H1 (cell line): ENCODE measurements around the gene PSMB9. TPM values are rescaled to one million over a fixed set of nuclear protein-coding genes. Genes with fewer than 3 reads are reported as not detected.

Source experiments
- ASH2L ChIP-seq: fragments of 200-600, 300-600 bp; sonication (generic); IDR thresholded peaks from one replicate; pipeline ENCODE4 v1.7.1; 2017; ENCODE audit warnings: low read length
- ATF3 ChIP-seq: IDR thresholded peaks from 2 replicates; pipeline ENCODE4 v1.6.1; 2011; ENCODE audit warnings: low read depth, mild to moderate bottlenecking, low read length; ENCODE audit not compliant: insufficient read depth
- BRCA1 ChIP-seq: IDR thresholded peaks from 2 replicates; pipeline ENCODE4 v1.6.1; 2012; ENCODE audit warnings: low read depth, low read length, improper control_type of control experiment
- CTCF ChIP-seq, 3 experiments: IDR thresholded peaks; 1 replicate in 2 of 3; 2 replicates in 1 of 3; pipeline versions ENCODE4 v1.5.1 to v1.6.1; 2011; ENCODE audit warnings: low read length in 3 of 3, mild to moderate bottlenecking in 3 of 3, inconsistent platforms in 2 of 3, low read depth in 1 of 3, moderate library complexity in 1 of 3; ENCODE audit not compliant: insufficient read depth in 1 of 3; ENCODE audit errors: control extremely low read depth in 1 of 3
- HDAC6 ChIP-seq: IDR thresholded peaks from one replicate; pipeline ENCODE4 v1.7.1; 2012; ENCODE audit warnings: low read depth, mild to moderate bottlenecking, inconsistent platforms, low read length, moderate library complexity
- JUND ChIP-seq: IDR thresholded peaks from 2 replicates; pipeline ENCODE4 v1.6.1; 2011; ENCODE audit warnings: mild to moderate bottlenecking, improper control_type of control experiment, low read length
- SUZ12 ChIP-seq: fragments of 200-600 bp; sonication (generic); IDR thresholded peaks from 2 replicates; pipeline ENCODE4 v1.6.1; 2012; ENCODE audit warnings: mild to moderate bottlenecking, inconsistent platforms, low read length, moderate library complexity, mixed read lengths
- TAF1 ChIP-seq: IDR thresholded peaks from 2 replicates; pipeline ENCODE4 v1.6.1; 2011; ENCODE audit warnings: mild to moderate bottlenecking, low read depth, low read length
- polyA plus RNA-seq, 7 experiments: library from polyadenylated mRNA; depleted of rRNA in 3 of 7; stranded (reverse) in 5 of 7; unstranded in 2 of 7; fragments of >200 nt in 5 of 7; fragments of 200-250 nt in 2 of 7; gene quantifications; 1 replicate in 5 of 7; 2 replicates in 1 of 7; 4 replicates in 1 of 7; pipeline versions ENCODE4 v1.2.1 to v1.2.3, GENCODE V29; 2011 to 2013; ENCODE audit warnings: missing spikeins in 2 of 7, mixed read lengths in 2 of 7
- total RNA-seq: library from RNA; stranded (reverse); fragmentation: NEBNext Ultra II Directional; extraction: Animal tissue kit (Norgen Biotek cat#: 25700); gene quantifications from 2 replicates; pipeline ENCODE4 v1.2.1, GENCODE V29; 2021
- TF ChIP-seq, protein P1 (sequence below): fragments of 300-600 bp; sonication (generic); IDR thresholded peaks from 2 replicates; pipeline ENCODE4 v1.7.1; 2012; ENCODE audit warnings: low read length, moderate library complexity, mild to moderate bottlenecking, inconsistent platforms; ENCODE audit not compliant: insufficient replicate concordance

The PSMB9 gene
- total and polyA plus RNA-seq, 2 of the 8 experiments (the other 6 are each of a cell fraction or from before 2014, with no cell fraction given): 4.5 to 22.8 TPM

DNA sequence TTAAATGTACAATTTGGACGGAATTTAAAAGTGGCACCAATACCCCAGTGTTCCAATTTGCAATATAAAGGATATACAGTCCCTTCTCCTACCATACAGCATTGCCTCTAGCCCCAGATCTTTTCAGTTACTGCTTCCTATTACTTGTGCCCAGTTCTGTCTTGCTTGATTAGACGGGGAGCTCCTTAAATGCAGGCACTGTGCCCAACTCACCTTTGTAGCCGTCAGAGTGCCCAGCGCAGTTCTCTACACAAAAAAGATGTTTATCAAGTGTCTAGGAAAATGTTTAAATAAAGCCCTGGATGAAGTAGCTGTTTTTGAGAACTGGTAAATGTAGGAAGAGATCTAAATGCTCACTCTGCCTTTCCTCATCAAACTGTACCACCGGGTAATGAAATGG is 23.1 kb upstream of the PSMB9 start (continued):
- TF ChIP-seq, protein P1, sequence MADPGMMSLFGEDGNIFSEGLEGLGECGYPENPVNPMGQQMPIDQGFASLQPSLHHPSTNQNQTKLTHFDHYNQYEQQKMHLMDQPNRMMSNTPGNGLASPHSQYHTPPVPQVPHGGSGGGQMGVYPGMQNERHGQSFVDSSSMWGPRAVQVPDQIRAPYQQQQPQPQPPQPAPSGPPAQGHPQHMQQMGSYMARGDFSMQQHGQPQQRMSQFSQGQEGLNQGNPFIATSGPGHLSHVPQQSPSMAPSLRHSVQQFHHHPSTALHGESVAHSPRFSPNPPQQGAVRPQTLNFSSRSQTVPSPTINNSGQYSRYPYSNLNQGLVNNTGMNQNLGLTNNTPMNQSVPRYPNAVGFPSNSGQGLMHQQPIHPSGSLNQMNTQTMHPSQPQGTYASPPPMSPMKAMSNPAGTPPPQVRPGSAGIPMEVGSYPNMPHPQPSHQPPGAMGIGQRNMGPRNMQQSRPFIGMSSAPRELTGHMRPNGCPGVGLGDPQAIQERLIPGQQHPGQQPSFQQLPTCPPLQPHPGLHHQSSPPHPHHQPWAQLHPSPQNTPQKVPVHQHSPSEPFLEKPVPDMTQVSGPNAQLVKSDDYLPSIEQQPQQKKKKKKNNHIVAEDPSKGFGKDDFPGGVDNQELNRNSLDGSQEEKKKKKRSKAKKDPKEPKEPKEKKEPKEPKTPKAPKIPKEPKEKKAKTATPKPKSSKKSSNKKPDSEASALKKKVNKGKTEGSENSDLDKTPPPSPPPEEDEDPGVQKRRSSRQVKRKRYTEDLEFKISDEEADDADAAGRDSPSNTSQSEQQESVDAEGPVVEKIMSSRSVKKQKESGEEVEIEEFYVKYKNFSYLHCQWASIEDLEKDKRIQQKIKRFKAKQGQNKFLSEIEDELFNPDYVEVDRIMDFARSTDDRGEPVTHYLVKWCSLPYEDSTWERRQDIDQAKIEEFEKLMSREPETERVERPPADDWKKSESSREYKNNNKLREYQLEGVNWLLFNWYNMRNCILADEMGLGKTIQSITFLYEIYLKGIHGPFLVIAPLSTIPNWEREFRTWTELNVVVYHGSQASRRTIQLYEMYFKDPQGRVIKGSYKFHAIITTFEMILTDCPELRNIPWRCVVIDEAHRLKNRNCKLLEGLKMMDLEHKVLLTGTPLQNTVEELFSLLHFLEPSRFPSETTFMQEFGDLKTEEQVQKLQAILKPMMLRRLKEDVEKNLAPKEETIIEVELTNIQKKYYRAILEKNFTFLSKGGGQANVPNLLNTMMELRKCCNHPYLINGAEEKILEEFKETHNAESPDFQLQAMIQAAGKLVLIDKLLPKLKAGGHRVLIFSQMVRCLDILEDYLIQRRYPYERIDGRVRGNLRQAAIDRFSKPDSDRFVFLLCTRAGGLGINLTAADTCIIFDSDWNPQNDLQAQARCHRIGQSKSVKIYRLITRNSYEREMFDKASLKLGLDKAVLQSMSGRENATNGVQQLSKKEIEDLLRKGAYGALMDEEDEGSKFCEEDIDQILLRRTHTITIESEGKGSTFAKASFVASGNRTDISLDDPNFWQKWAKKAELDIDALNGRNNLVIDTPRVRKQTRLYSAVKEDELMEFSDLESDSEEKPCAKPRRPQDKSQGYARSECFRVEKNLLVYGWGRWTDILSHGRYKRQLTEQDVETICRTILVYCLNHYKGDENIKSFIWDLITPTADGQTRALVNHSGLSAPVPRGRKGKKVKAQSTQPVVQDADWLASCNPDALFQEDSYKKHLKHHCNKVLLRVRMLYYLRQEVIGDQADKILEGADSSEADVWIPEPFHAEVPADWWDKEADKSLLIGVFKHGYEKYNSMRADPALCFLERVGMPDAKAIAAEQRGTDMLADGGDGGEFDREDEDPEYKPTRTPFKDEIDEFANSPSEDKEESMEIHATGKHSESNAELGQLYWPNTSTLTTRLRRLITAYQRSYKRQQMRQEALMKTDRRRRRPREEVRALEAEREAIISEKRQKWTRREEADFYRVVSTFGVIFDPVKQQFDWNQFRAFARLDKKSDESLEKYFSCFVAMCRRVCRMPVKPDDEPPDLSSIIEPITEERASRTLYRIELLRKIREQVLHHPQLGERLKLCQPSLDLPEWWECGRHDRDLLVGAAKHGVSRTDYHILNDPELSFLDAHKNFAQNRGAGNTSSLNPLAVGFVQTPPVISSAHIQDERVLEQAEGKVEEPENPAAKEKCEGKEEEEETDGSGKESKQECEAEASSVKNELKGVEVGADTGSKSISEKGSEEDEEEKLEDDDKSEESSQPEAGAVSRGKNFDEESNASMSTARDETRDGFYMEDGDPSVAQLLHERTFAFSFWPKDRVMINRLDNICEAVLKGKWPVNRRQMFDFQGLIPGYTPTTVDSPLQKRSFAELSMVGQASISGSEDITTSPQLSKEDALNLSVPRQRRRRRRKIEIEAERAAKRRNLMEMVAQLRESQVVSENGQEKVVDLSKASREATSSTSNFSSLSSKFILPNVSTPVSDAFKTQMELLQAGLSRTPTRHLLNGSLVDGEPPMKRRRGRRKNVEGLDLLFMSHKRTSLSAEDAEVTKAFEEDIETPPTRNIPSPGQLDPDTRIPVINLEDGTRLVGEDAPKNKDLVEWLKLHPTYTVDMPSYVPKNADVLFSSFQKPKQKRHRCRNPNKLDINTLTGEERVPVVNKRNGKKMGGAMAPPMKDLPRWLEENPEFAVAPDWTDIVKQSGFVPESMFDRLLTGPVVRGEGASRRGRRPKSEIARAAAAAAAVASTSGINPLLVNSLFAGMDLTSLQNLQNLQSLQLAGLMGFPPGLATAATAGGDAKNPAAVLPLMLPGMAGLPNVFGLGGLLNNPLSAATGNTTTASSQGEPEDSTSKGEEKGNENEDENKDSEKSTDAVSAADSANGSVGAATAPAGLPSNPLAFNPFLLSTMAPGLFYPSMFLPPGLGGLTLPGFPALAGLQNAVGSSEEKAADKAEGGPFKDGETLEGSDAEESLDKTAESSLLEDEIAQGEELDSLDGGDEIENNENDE: no peak
- TF ChIP-seq TAF1 (no peak), CTCF (IDR thresholded peaks at IDR 0.05; ENCODE audit: control extremely low read depth in 1 of 3, insufficient read depth in 1 of 3, low read depth in 1 of 3, low read length in 3 of 3) (no peak), ATF3 (no peak), HDAC6 (no peak), SUZ12 (no peak), JUND (no peak), BRCA1 (no peak), ASH2L (no peak)
